K562 (cell line): ENCODE data around the gene PANK2. TPM values are rescaled to one million over a fixed set of nuclear protein-coding genes. Genes with fewer than 3 reads are reported as not detected.

Experiments used
- BCL6 ChIP-seq: fragments of 250-450 bp; sonication (Bioruptor Pico); IDR thresholded peaks from 2 replicates; pipeline ENCODE4 v1.4.0; 2020
- CTCF ChIP-seq, 3 experiments: IDR thresholded peaks in 2 of 3; conservative IDR thresholded peaks in 1 of 3; 2 replicates each; pipeline ENCODE4 v1.5.1; 2011 to 2012; ENCODE audit warnings: low read length in 3 of 3, mild to moderate bottlenecking in 3 of 3, control low read depth in 2 of 3, improper control_type of control experiment in 1 of 3, inconsistent platforms in 1 of 3, low read depth in 1 of 3, mixed read lengths in 1 of 3, moderate library complexity in 1 of 3; ENCODE audit not compliant: insufficient read depth in 2 of 3
- EZH2 ChIP-seq: IDR thresholded peaks from 2 replicates; pipeline ENCODE4 v1.6.1; 2012; ENCODE audit warnings: low read depth, mild to moderate bottlenecking, inconsistent platforms, low read length, borderline replicate concordance
- NELFE ChIP-seq: IDR thresholded peaks from 2 replicates; pipeline ENCODE4 v1.6.1; 2011; ENCODE audit warnings: mild to moderate bottlenecking; ENCODE audit not compliant: insufficient read depth, insufficient read length
- PCBP1 ChIP-seq: fragments of 200-400 bp; formaldehyde crosslinking; IDR thresholded peaks from 2 replicates; pipeline ENCODE4 v1.6.1; 2018; ENCODE audit warnings: mild to moderate bottlenecking, low read depth, low read length; ENCODE audit not compliant: poor library complexity, severe bottlenecking
- RBBP5 ChIP-seq: fragments of 200-600 bp; sonication (generic); IDR thresholded peaks from 2 replicates; pipeline ENCODE4 v1.6.1; 2012; ENCODE audit warnings: borderline replicate concordance, mild to moderate bottlenecking, low read length, control low read depth, inconsistent platforms; ENCODE audit not compliant: insufficient read depth, poor library complexity, severe bottlenecking
- SMARCB1 ChIP-seq: IDR thresholded peaks from 2 replicates; pipeline ENCODE4 v1.6.1; 2011; ENCODE audit warnings: improper control_type of control experiment, low read depth; ENCODE audit not compliant: insufficient read length
- XRCC5 ChIP-seq: fragments of 200-400 bp; formaldehyde crosslinking; IDR thresholded peaks from 2 replicates; pipeline ENCODE4 v1.6.1; 2017; ENCODE audit warnings: low read depth, mild to moderate bottlenecking, low read length
- ZFPM2 ChIP-seq: fragments of 250-450 bp; sonication (Bioruptor Pico); IDR thresholded peaks from 2 replicates; pipeline ENCODE4 v1.5.1; 2022; ENCODE audit warnings: mild to moderate bottlenecking
- ZNF398 ChIP-seq: fragments of 250-450 bp; sonication (Bioruptor Pico); IDR thresholded peaks from 2 replicates; pipeline ENCODE4 v1.8.0; 2021; ENCODE audit warnings: moderate library complexity, mild to moderate bottlenecking, inconsistent platforms
- ZNF639 ChIP-seq, 2 experiments: fragments of 200-800 bp in 1 of 2; sonication (Bioruptor generic) in 1 of 2; sonication (generic) in 1 of 2; formaldehyde crosslinking in 1 of 2; IDR thresholded peaks in 1 of 2; conservative IDR thresholded peaks in 1 of 2; 2 replicates each; pipeline versions ENCODE4 v1.5.0 to v1.6.1; 2016 to 2020; ENCODE audit warnings: missing compliant biosample characterization in 1 of 2, missing genetic modification characterization in 1 of 2, missing genetic modification reagents in 1 of 2
- polyA plus RNA-seq, 8 experiments: library from polyadenylated mRNA; depleted of rRNA in 4 of 8; stranded (reverse) in 5 of 8; unstranded in 3 of 8; fragments of >200 nt; fragmentation: Nextera tagmentation in 2 of 8; fragmentation: Illumina TruSeq in 1 of 8; extraction: Ambion mirVana in 2 of 8; extraction: Trizol in 1 of 8; gene quantifications; 2 replicates each; pipeline versions ENCODE4 v1.2.1 to v1.2.3, GENCODE V29; 2011 to 2014; ENCODE audit warnings: inconsistent platforms in 1 of 8, missing spikeins in 1 of 8
- total RNA-seq, 7 experiments: library from RNA; depleted of rRNA in 6 of 7; stranded (reverse); fragments of >200 nt in 6 of 7; fragmentation: Illumina TruSeq in 2 of 7; extraction: Trizol in 2 of 7; gene quantifications; 2 replicates each; pipeline versions ENCODE4 v1.2.1 to v1.2.3, GENCODE V29; 2011 to 2021; ENCODE audit warnings: low replicate concordance in 1 of 7
- TF ChIP-seq, protein P1 (sequence below), 2 experiments: fragments of 150-350 bp in 1 of 2; IDR thresholded peaks; 2 replicates each; pipeline ENCODE4 v1.6.1; 2012 to 2016; ENCODE audit warnings: low read depth in 2 of 2, low read length in 2 of 2, mild to moderate bottlenecking in 1 of 2, moderate library complexity in 1 of 2
- TF ChIP-seq, protein P2 (sequence below): sonication (generic); formaldehyde crosslinking; IDR thresholded peaks from 2 replicates; pipeline ENCODE4 v1.8.0; 2022; ENCODE audit warnings: mild to moderate bottlenecking, missing genetic modification reagents
- TF ChIP-seq, protein P3 (sequence below): sonication (generic); formaldehyde crosslinking; IDR thresholded peaks from 2 replicates; pipeline ENCODE4 v1.8.1; 2023; ENCODE audit warnings: mild to moderate bottlenecking, missing genetic modification reagents

Gene PANK2
- total and polyA plus RNA-seq, 9 of the 15 experiments (the other 6 are each of a cell fraction or from before 2014, with no cell fraction given) = 14.9 to 43.5 (median 31.4) TPM

DNA sequence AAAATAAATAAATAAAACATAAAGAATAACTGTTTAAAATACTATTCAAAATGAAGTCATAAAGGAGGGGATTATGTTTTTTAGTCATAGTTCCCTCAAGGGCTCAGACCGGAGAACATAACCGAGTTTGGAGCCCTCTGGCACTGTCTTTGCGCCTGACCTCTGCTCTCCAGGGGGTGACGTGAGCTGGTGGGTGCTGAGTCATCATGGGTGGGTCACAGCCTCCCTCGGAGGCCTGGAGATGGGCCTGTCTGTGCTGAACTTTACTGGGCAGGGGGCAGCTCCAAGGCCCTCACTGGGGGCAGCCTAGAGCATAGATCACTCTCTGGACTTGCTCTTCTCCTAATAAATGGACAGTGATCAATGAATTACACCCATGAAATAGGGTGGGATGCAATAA is 45.7 kb upstream of the PANK2 start (continued):
- no peak for TF ChIP-seq PCBP1
- TF ChIP-seq BCL6 (CRISPR knock-in tag) = no peak
- no peak for TF ChIP-seq NELFE
- no peak for TF ChIP-seq EZH2
- TF ChIP-seq CTCF (IDR thresholded peaks at IDR 0.05 in 2 of 3, conservative IDR thresholded peaks at IDR 0.05 in 1 of 3; ENCODE audit: insufficient read depth in 2 of 3, low read depth in 1 of 3, low read length in 3 of 3) = no peak
- TF ChIP-seq ZFPM2 (CRISPR knock-in tag) = no peak
- TF ChIP-seq ZNF639 (CRISPR knock-in tag; conservative IDR thresholded peaks at IDR 0.05 in 1 of 2, IDR thresholded peaks at IDR 0.05 in 1 of 2) = peak in 1 of 2 experiments; percentile 54; a peak in 1 of 4 replicates
- TF ChIP-seq, protein P1, sequence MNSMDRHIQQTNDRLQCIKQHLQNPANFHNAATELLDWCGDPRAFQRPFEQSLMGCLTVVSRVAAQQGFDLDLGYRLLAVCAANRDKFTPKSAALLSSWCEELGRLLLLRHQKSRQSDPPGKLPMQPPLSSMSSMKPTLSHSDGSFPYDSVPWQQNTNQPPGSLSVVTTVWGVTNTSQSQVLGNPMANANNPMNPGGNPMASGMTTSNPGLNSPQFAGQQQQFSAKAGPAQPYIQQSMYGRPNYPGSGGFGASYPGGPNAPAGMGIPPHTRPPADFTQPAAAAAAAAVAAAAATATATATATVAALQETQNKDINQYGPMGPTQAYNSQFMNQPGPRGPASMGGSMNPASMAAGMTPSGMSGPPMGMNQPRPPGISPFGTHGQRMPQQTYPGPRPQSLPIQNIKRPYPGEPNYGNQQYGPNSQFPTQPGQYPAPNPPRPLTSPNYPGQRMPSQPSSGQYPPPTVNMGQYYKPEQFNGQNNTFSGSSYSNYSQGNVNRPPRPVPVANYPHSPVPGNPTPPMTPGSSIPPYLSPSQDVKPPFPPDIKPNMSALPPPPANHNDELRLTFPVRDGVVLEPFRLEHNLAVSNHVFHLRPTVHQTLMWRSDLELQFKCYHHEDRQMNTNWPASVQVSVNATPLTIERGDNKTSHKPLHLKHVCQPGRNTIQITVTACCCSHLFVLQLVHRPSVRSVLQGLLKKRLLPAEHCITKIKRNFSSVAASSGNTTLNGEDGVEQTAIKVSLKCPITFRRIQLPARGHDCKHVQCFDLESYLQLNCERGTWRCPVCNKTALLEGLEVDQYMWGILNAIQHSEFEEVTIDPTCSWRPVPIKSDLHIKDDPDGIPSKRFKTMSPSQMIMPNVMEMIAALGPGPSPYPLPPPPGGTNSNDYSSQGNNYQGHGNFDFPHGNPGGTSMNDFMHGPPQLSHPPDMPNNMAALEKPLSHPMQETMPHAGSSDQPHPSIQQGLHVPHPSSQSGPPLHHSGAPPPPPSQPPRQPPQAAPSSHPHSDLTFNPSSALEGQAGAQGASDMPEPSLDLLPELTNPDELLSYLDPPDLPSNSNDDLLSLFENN (IDR thresholded peaks at IDR 0.05; ENCODE audit: low read depth in 2 of 2, low read length in 2 of 2) = no peak
- no peak for TF ChIP-seq ZNF398
- TF ChIP-seq RBBP5 = peak; percentile 30
- TF ChIP-seq XRCC5 = no peak
- TF ChIP-seq, protein P2, sequence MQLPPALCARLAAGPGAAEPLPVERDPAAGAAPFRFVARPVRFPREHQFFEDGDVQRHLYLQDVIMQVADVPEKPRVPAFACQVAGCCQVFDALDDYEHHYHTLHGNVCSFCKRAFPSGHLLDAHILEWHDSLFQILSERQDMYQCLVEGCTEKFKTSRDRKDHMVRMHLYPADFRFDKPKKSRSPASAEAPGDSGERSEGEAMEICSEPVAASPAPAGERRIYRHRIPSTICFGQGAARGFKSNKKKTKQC = no peak
- TF ChIP-seq SMARCB1 = no peak
- TF ChIP-seq, protein P3, sequence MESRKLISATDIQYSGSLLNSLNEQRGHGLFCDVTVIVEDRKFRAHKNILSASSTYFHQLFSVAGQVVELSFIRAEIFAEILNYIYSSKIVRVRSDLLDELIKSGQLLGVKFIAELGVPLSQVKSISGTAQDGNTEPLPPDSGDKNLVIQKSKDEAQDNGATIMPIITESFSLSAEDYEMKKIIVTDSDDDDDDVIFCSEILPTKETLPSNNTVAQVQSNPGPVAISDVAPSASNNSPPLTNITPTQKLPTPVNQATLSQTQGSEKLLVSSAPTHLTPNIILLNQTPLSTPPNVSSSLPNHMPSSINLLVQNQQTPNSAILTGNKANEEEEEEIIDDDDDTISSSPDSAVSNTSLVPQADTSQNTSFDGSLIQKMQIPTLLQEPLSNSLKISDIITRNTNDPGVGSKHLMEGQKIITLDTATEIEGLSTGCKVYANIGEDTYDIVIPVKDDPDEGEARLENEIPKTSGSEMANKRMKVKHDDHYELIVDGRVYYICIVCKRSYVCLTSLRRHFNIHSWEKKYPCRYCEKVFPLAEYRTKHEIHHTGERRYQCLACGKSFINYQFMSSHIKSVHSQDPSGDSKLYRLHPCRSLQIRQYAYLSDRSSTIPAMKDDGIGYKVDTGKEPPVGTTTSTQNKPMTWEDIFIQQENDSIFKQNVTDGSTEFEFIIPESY (CRISPR knock-in tag) = 0 out of 2 replicates have a peak, but pooled peaks have one; percentile 64
